HG02623 (cell line): ENCODE results near the gene PTPRF.

ENCODE experiments used
- ATAC-seq: cut with Tn5 transposase; IDR thresholded peaks from one replicate; pipeline ENCODE4 v1.9.1; 2021; ENCODE audit warnings: moderate library complexity; ENCODE audit not compliant: unreplicated experiment

The PTPRF gene

GRCh38 chr1:43573066-43573800, 42.5 kb downstream of the PTPRF start:
- no peak for ATAC-seq

GRCh38 chr1:43576521-43576920, 45.8 kb downstream of the PTPRF start:
- no peak for ATAC-seq

- ATAC-seq = no peak
These were observed 47.2 kb downstream of the PTPRF start for GRCh38 chr1:43577655-43578542.

- ATAC-seq = no peak
These were observed 49.4 kb downstream of the PTPRF start for GRCh38 chr1:43580039-43580438.

GRCh38 chr1:43582162-43582566, 51.5 kb downstream of the PTPRF start:
- no peak for ATAC-seq

GRCh38 chr1:43583058-43583457, 52.4 kb downstream of the PTPRF start:
- ATAC-seq = no peak

- no peak for ATAC-seq
These were observed 53.5 kb downstream of the PTPRF start for GRCh38 chr1:43584204-43584603.

GRCh38 chr1:43585557-43585956, 54.9 kb downstream of the PTPRF start:
- no peak for ATAC-seq

- ATAC-seq = no peak
These were observed 55.6 kb downstream of the PTPRF start for GRCh38 chr1:43586136-43586731.

GRCh38 chr1:43587001-43587400, 56.3 kb downstream of the PTPRF start:
- no peak for ATAC-seq

GRCh38 chr1:43587594-43587993, 56.9 kb downstream of the PTPRF start:
- ATAC-seq = no peak

GRCh38 chr1:43588592-43588991, 57.9 kb downstream of the PTPRF start:
- no peak for ATAC-seq

GRCh38 chr1:43590388-43590925, 59.8 kb downstream of the PTPRF start:
- no peak for ATAC-seq

- ATAC-seq = no peak
These were observed 60.5 kb downstream of the PTPRF start for GRCh38 chr1:43591181-43591580.

- no peak for ATAC-seq
These were observed 61.5 kb downstream of the PTPRF start for GRCh38 chr1:43592051-43592665.

GRCh38 chr1:43592974-43593683, 62.4 kb downstream of the PTPRF start:
- ATAC-seq = no peak

GRCh38 chr1:43596579-43596978, 65.9 kb downstream of the PTPRF start:
- no peak for ATAC-seq

- no peak for ATAC-seq
These were observed 66.3 kb downstream of the PTPRF start for GRCh38 chr1:43597028-43597427.

GRCh38 chr1:43597721-43598120, 67.0 kb downstream of the PTPRF start:
- ATAC-seq = no peak

GRCh38 chr1:43598622-43599021, 67.9 kb downstream of the PTPRF start:
- no peak for ATAC-seq
